Measurements from ENCODE around the gene NTNG1.

NTNG1 gene

DNA sequence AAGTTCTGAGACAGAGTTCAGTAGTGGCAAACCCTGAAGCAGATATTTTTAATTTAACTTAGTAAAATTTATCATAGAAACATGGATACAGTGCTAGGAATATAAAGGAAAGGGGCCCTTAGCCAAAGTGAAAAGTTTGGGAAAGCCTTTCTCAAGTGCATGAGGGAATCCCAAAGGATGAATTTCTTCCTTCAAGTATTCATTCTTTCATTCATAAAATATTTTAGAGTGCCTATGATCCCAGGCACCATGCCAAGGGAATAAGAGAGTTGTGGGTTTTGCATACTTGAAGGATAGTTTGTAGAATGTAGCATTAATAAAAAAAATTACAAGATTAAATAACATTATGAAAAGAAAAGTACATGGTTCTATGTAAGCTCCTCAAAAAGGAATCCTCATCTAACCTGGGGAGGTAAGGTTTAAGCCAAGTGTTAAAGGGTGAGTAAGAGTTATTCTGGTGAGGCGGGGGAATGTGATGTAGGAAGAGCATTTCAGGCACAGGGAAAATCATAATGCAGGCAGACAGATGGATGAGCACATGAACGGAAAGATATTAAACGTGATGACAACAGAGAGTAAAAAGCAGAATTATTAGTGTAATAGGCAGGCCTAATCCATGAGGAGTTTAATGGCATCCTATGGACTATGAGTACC lies 40.4 kb upstream of the NTNG1 start:
- no peaks in the 10 kb centered on the region for H3K4me1 Mint-ChIP-seq
- DNase-seq = no peak
- no peaks in the 10 kb centered on the region for H3K9me3 Mint-ChIP-seq
- TF ChIP-seq, protein P1, sequence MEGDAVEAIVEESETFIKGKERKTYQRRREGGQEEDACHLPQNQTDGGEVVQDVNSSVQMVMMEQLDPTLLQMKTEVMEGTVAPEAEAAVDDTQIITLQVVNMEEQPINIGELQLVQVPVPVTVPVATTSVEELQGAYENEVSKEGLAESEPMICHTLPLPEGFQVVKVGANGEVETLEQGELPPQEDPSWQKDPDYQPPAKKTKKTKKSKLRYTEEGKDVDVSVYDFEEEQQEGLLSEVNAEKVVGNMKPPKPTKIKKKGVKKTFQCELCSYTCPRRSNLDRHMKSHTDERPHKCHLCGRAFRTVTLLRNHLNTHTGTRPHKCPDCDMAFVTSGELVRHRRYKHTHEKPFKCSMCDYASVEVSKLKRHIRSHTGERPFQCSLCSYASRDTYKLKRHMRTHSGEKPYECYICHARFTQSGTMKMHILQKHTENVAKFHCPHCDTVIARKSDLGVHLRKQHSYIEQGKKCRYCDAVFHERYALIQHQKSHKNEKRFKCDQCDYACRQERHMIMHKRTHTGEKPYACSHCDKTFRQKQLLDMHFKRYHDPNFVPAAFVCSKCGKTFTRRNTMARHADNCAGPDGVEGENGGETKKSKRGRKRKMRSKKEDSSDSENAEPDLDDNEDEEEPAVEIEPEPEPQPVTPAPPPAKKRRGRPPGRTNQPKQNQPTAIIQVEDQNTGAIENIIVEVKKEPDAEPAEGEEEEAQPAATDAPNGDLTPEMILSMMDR (IDR thresholded peaks at IDR 0.05) = no peak
- H3K27me3 Mint-ChIP-seq (ENCODE audit: low read depth, poor library complexity) = peaks cover 7% of the 10 kb centered on the region
- no peak overlapping the region for H3K27ac Mint-ChIP-seq
- H3K4me3 Mint-ChIP-seq = no peak overlapping the region
- H3K36me3 Mint-ChIP-seq (ENCODE audit: low read depth) = no peaks in the 10 kb centered on the region

DNA sequence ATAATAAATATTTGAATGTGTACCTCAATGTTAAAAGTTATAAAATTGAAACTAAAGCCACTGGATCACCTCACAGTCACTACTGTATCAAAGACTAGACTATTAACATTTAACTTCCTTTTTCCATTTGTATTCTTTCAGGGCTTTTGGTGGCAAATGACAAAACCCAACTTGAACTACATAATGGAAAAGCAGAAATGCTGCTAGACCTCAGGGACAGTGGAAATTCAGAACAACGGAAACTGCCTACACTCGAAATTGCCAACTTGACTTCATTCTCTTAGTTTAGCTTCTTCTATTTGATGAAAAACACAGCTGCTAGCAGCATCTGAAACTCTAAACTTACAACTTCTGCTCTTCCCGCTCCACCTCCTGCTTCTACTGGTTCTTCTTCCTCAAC lies 34.9 kb upstream of the NTNG1 start:
- Mint-ChIP-seq H3K9me3 (no peaks in the 10 kb centered on the region), H3K4me3 (no peak overlapping the region), H3K36me3 (ENCODE audit: low read depth) (no peaks in the 10 kb centered on the region), H3K27me3 (ENCODE audit: low read depth, poor library complexity) (no peaks in the 10 kb centered on the region), H3K27ac (no peak overlapping the region), H3K4me1 (no peaks in the 10 kb centered on the region)
- no peak for DNase-seq
- TF ChIP-seq, protein P1 (IDR thresholded peaks at IDR 0.05) = no peak

DNA sequence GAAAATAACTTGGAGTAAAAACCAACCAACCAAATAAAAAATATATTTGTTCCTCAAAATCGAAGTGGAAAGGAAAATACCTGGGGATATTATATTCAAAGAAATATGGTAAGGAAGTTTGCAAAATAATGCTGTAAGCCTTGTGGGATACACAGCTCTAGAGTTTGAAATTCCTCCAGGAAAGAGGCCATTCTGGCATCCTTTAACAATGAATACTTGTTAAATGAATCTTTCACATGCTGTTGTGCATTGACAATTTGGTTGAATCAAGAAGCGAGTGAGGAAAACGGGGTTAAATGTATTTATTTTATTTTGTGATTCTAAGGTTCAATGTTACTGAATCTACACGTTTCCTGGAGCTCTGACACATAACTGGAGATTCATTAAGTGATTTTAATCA lies 30.5 kb upstream of the NTNG1 start:
- Mint-ChIP-seq H3K4me1 (no peaks in the 10 kb centered on the region), H3K27me3 (ENCODE audit: low read depth, poor library complexity) (no peaks in the 10 kb centered on the region), H3K27ac (no peak overlapping the region), H3K36me3 (ENCODE audit: low read depth) (no peaks in the 10 kb centered on the region), H3K9me3 (no peaks in the 10 kb centered on the region), H3K4me3 (no peak overlapping the region)
- TF ChIP-seq, protein P1 (IDR thresholded peaks at IDR 0.05) = no peak
- DNase-seq = no peak

DNA sequence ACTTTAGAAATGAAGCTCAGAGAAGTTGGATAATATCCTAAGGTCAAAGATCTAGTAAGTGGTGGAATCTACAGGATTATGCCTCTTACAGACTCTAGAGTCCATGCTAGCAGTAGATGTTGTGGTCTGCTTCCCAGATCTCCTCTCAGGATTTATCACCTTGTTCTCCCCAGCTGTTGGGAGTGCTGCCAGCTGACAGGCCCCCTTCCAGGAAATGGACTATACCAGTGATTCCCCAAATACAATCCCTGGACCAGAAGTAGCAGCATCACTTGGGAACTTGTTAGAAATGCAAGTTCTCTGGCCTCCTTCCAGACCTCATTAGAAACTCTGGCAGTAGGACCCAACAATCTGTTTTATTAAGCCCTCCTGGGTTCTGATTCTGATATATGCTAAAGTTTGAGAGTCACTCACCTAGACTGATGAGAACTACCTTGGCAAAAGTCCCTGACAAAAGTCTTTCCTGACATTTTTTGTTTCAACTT lies 24.5 kb upstream of the NTNG1 start:
- Mint-ChIP-seq H3K27ac (no peak overlapping the region), H3K9me3 (no peaks in the 10 kb centered on the region), H3K36me3 (ENCODE audit: low read depth) (no peaks in the 10 kb centered on the region), H3K27me3 (ENCODE audit: low read depth, poor library complexity) (no peaks in the 10 kb centered on the region), H3K4me1 (no peaks in the 10 kb centered on the region), H3K4me3 (no peak overlapping the region)
- no peak for DNase-seq
- TF ChIP-seq, protein P1 (IDR thresholded peaks at IDR 0.05) = no peak

DNA sequence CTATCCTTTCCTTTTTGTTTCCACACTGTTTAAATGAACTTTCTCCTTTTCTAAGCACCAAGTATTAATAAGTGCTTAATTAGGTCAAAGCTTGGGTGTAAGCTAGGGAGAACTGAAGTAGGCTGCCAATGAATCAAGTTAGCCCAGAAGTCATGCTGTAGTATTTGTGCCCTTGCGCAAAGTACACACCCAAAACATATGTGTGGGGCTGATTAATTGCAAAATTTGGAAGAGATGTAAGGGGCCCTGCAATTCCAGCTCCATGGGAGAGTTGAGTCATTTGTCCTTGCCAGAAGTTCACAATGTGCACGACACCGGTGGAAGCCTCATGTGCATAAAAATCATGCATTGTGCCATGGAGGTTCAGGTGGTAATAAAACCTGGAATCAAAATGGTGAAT lies 18.6 kb upstream of the NTNG1 start:
- H3K27me3 Mint-ChIP-seq (ENCODE audit: low read depth, poor library complexity) = no peaks in the 10 kb centered on the region
- no peak overlapping the region for H3K4me3 Mint-ChIP-seq
- no peaks in the 10 kb centered on the region for H3K9me3 Mint-ChIP-seq
- TF ChIP-seq, protein P1 (IDR thresholded peaks at IDR 0.05) = no peak
- H3K36me3 Mint-ChIP-seq (ENCODE audit: low read depth) = no peaks in the 10 kb centered on the region
- no peak overlapping the region for H3K27ac Mint-ChIP-seq
- no peaks in the 10 kb centered on the region for H3K4me1 Mint-ChIP-seq
- no peak for DNase-seq

DNA sequence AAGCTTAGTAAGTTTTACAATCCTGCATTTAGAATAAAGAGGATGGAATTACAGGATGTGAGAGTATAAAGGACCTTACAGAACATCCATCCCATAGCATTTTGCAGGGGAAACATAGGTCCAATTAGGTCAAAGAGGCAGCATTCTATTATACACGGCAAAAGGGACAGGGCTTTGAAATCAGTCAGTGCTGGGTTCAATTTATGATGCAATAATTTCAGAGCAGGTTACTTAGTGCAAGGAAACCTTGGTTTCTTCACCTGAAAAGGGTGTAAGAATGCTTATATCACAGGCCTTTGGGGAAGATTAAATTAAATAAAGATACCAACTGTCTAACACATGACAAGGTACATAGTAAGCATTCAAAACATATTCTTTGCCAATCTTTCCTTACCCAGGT lies 17.1 kb upstream of the NTNG1 start:
- no peak for DNase-seq
- Mint-ChIP-seq H3K27me3 (ENCODE audit: low read depth, poor library complexity) (no peaks in the 10 kb centered on the region), H3K9me3 (no peaks in the 10 kb centered on the region), H3K36me3 (ENCODE audit: low read depth) (no peaks in the 10 kb centered on the region), H3K4me1 (no peaks in the 10 kb centered on the region), H3K27ac (no peak overlapping the region), H3K4me3 (no peak overlapping the region)
- TF ChIP-seq, protein P1 (IDR thresholded peaks at IDR 0.05) = no peak

Measured in nephron progenitor cell (in vitro differentiated cells).